Astrocyte (in vitro differentiated cells and primary cell): ENCODE data around the gene TFAP2A. TPM values are rescaled to one million over a fixed set of nuclear protein-coding genes. Genes with fewer than 3 reads are reported as not detected.

Experiments
- DNase-seq: peaks from one replicate; pipeline ENCODE4 v3.0.0-alpha.2; 2010; ENCODE audit warnings: low read depth
- FAIRE-seq: peaks from 2 replicates; lab custom pipeline; 2011; peaks lifted over from hg19 to GRCh38; lab: Jason Lieb, UNC
- H2AFZ ChIP-seq: 2 replicates; pipeline ENCODE4 v1.6.0; 2012; ENCODE audit warnings: low read depth, low read length, inconsistent platforms
- H3K27ac ChIP-seq: 2 replicates; pipeline ENCODE4 v1.5.1; 2011; ENCODE audit warnings: low read depth, low read length, inconsistent platforms
- H3K27me3 ChIP-seq: 2 replicates; pipeline ENCODE4 v1.6.0; 2011; ENCODE audit warnings: low read length, inconsistent platforms; ENCODE audit not compliant: insufficient read depth
- H3K36me3 ChIP-seq: 2 replicates; pipeline ENCODE4 v1.5.1; 2011; ENCODE audit warnings: low read length, inconsistent platforms; ENCODE audit not compliant: insufficient read depth
- H3K4me1 ChIP-seq: 2 replicates; pipeline ENCODE4 v1.5.1; 2011; ENCODE audit warnings: low read length, inconsistent platforms; ENCODE audit not compliant: insufficient read depth
- H3K4me2 ChIP-seq: 2 replicates; pipeline ENCODE4 v1.6.0; 2012; ENCODE audit warnings: low read length, inconsistent platforms
- H3K4me3 ChIP-seq: 2 replicates; pipeline ENCODE4 v1.5.1; 2011; ENCODE audit warnings: low read depth, mild to moderate bottlenecking, low read length, inconsistent platforms; ENCODE audit not compliant: insufficient read depth
- H3K79me2 ChIP-seq: 2 replicates; pipeline ENCODE4 v1.6.0; 2012; ENCODE audit warnings: mild to moderate bottlenecking, low read length, inconsistent platforms; ENCODE audit not compliant: insufficient read depth
- H3K9ac ChIP-seq: 2 replicates; pipeline ENCODE4 v1.6.0; 2012; ENCODE audit warnings: mild to moderate bottlenecking, low read length, inconsistent platforms
- H3K9me3 ChIP-seq: 2 replicates; pipeline ENCODE4 v1.5.1; 2012; ENCODE audit warnings: low read depth, mild to moderate bottlenecking, low read length, inconsistent platforms; ENCODE audit not compliant: insufficient read depth
- H4K20me1 ChIP-seq: 2 replicates; pipeline ENCODE4 v1.6.0; 2012; ENCODE audit warnings: low read length, inconsistent platforms; ENCODE audit not compliant: insufficient read depth
- H3K27ac Mint-ChIP-seq: one replicate; pipeline ENCODE4 v1.8.0; 2021; ENCODE audit warnings: mild to moderate bottlenecking, mixed read lengths; ENCODE audit not compliant: unreplicated experiment
- H3K27me3 Mint-ChIP-seq: one replicate; pipeline ENCODE4 v1.8.0; 2021; ENCODE audit warnings: low read depth, mixed read lengths; ENCODE audit not compliant: unreplicated experiment
- H3K36me3 Mint-ChIP-seq: one replicate; pipeline ENCODE4 v1.8.0; 2021; ENCODE audit warnings: low read depth, mixed read lengths; ENCODE audit not compliant: unreplicated experiment
- H3K4me1 Mint-ChIP-seq: one replicate; pipeline ENCODE4 v1.8.0; 2021; ENCODE audit warnings: low read depth, mixed read lengths; ENCODE audit not compliant: unreplicated experiment
- H3K4me3 Mint-ChIP-seq: one replicate; pipeline ENCODE4 v1.8.0; 2021; ENCODE audit warnings: mild to moderate bottlenecking, moderate library complexity, mixed read lengths; ENCODE audit not compliant: unreplicated experiment
- H3K9me3 Mint-ChIP-seq: one replicate; pipeline ENCODE4 v1.8.0; 2021; ENCODE audit warnings: mild to moderate bottlenecking, mixed read lengths; ENCODE audit not compliant: unreplicated experiment
- CTCF ChIP-seq: IDR thresholded peaks from 2 replicates; pipeline ENCODE4 v1.5.1; 2011; ENCODE audit warnings: low read depth, mild to moderate bottlenecking, inconsistent platforms, low read length, moderate library complexity; ENCODE audit not compliant: insufficient read depth
- EZH2 ChIP-seq: IDR thresholded peaks from 2 replicates; pipeline ENCODE4 v1.6.1; 2012; ENCODE audit warnings: mild to moderate bottlenecking, low read length, inconsistent platforms; ENCODE audit not compliant: insufficient read depth
- total RNA-seq: library from RNA; stranded (reverse); gene quantifications from 2 replicates; pipeline ENCODE4 v1.2.1, GENCODE V29; 2021

Gene TFAP2A
- total RNA-seq, 1 donor from 2014 or later, result 6.6 TPM

DNA sequence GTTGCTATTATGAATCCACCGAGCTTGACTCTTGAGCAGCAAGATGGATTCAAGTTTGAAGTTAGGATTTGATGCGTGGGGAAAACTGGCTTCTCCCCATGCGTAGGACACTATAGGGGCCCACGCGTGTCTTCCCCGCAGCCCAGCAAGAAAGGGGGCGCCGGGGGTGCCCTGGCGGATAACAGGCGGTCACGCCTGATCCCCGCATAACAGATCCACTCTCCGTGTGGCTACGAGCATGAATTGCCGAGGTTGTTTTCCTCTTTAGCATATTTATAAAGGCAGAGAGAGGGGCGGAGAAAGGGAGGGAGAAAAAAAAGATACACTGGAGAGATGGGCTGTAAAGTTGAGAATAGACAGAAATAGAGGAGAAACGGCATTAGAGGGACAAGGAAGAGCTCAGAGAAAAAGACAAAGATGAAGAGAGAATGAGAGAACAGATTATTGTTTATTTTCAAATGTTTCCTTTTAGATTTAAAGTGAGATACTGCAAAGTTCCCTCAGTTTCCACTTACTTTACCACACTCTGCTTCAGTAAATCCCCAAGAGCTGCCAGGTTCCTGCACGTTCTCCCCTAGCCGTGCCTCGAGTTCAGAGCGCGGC, 32.0 kb downstream of the TFAP2A start:
- H3K27ac ChIP-seq, result no peak overlapping the region
- Mint-ChIP-seq H3K27me3 (peaks cover 74% of the 10 kb centered on the region), H3K4me3 (no peak overlapping the region), H3K9me3 (peaks cover 10% of the 10 kb centered on the region), H3K27ac (peak overlapping the region; percentile 59), H3K36me3 (peaks cover 4% of the 10 kb centered on the region), H3K4me1 (peaks cover 2% of the 10 kb centered on the region)
- no peak for TF ChIP-seq EZH2
- no peak for TF ChIP-seq CTCF
- no peak overlapping the region for H3K4me2 ChIP-seq
- peaks cover 74% of the 10 kb centered on the region for H3K27me3 ChIP-seq
- H3K9me3 ChIP-seq, result no peaks in the 10 kb centered on the region
- H3K9ac ChIP-seq, result no peak overlapping the region
- no peak for DNase-seq
- no peaks in the 10 kb centered on the region for H3K36me3 ChIP-seq
- no peaks in the 10 kb centered on the region for H3K79me2 ChIP-seq
- H4K20me1 ChIP-seq, result no peaks in the 10 kb centered on the region
- H3K4me3 ChIP-seq, result no peak overlapping the region
- H2AFZ ChIP-seq, result no peak overlapping the region
- no peaks in the 10 kb centered on the region for H3K4me1 ChIP-seq
- no peak for FAIRE-seq

GRCh38 chr6:10382322-10382721, 32.6 kb downstream of the TFAP2A start:
- TF ChIP-seq EZH2 (peak; percentile 28), CTCF (no peak)
- Histone ChIP-seq H3K27ac (no peak overlapping the region), H3K9me3 (no peaks in the 10 kb centered on the region), H4K20me1 (no peaks in the 10 kb centered on the region), H3K9ac (no peak overlapping the region), H3K36me3 (no peaks in the 10 kb centered on the region), H3K4me2 (no peak overlapping the region), H3K79me2 (no peaks in the 10 kb centered on the region), H3K27me3 (peaks cover 69% of the 10 kb centered on the region), H3K4me3 (no peak overlapping the region), H2AFZ (no peak overlapping the region), H3K4me1 (no peaks in the 10 kb centered on the region)
- FAIRE-seq, result no peak
- Mint-ChIP-seq H3K27ac (no peak overlapping the region), H3K27me3 (peaks cover 69% of the 10 kb centered on the region), H3K9me3 (peaks cover 10% of the 10 kb centered on the region), H3K4me1 (peaks cover 2% of the 10 kb centered on the region), H3K4me3 (no peak overlapping the region), H3K36me3 (peaks cover 4% of the 10 kb centered on the region)
- no peak for DNase-seq

GRCh38 chr6:10381830-10382208, 33.1 kb downstream of the TFAP2A start:
- no peak for FAIRE-seq
- H3K27ac Mint-ChIP-seq, result no peak overlapping the region

More at GRCh38 chr6:10381830-10382208, 33.1 kb downstream of the TFAP2A start:
- H3K27me3 Mint-ChIP-seq, result peaks cover 64% of the 10 kb centered on the region
- Histone ChIP-seq H3K79me2 (no peaks in the 10 kb centered on the region), H3K9ac (no peak overlapping the region), H3K9me3 (no peaks in the 10 kb centered on the region), H4K20me1 (no peaks in the 10 kb centered on the region), H3K4me2 (no peak overlapping the region), H3K4me1 (no peaks in the 10 kb centered on the region), H3K27me3 (peaks cover 64% of the 10 kb centered on the region), H3K36me3 (no peaks in the 10 kb centered on the region), H2AFZ (peak overlapping the region; percentile 10), H3K4me3 (no peak overlapping the region), H3K27ac (no peak overlapping the region)
- no peak overlapping the region for H3K4me3 Mint-ChIP-seq
- H3K36me3 Mint-ChIP-seq, result peaks cover 4% of the 10 kb centered on the region
- H3K4me1 Mint-ChIP-seq, result peaks cover 2% of the 10 kb centered on the region
- H3K9me3 Mint-ChIP-seq, result peaks cover 10% of the 10 kb centered on the region
- no peak for DNase-seq
- TF ChIP-seq CTCF, result no peak
- TF ChIP-seq EZH2, result peak; percentile 11
